Frontal cortex (tissue), 4 donors: ENCODE measurements around the gene PCGF5. TPM values are rescaled to one million over a fixed set of nuclear protein-coding genes. Genes with fewer than 3 reads are reported as not detected.
"Not testable (repeated sequence)": the region's sequence is repeated elsewhere in the genome, so short reads cannot be mapped to it uniquely, and the experiment has no call there.

Experiments used
- DNase-seq, 2 donors: peaks; one replicate each; pipeline ENCODE4 v3.0.0; 2012; ENCODE audit warnings: low spot score in 2 of 2
- FAIRE-seq: peaks from 2 replicates; lab custom pipeline; 2012; peaks lifted over from hg19 to GRCh38; lab: Jason Lieb, UNC
- total RNA-seq: library from RNA; depleted of rRNA; stranded (reverse); fragments of >200 nt; gene quantifications from one replicate; pipeline ENCODE4 v1.2.3, GENCODE V29; 2014
- donor health status: control.
- donor health status: control.
- donor health status: control.

Gene PCGF5
- total RNA-seq = 15.5 TPM

DNA sequence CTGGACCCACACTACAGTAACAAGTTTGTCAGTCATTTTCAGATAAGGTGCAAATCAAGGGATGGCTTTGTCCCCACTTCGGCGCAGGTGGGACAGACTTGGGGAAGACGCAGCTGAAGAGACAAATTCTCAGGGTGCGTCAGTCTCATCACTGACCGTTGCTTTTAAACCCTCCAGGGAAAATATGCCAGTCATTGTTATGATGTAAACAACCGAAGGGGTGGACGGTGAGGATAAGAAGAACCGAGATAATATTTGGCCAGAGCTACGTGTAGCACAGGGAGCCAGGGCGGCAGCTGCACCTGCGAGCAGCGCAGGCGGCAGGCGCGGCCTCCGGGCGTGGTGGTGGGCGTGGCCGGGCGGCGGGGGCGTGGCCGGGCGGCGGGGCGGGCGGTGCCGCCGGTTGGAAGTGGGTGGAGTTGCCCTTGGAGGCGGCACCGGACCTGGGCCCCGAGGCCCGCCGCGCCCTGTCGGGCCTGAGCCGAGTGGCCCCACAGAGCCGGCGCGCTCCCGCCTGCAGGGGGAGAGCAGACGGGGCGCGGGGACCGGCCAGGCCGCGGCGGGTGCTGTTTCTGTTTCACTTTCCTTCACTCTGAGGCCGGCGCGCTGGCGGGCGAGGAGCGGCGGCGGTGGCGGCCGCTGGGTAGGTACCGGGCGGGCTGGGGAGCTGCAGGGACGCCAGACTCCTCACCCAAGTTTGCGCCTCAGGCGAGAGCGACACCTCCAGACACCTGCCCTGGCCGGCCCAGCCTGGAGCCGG is at the start of gene PCGF5:
Gene PCGF5, plus strand, starts transcription at position 470 of the 760 bp plus-strand sequence. CDS start 2,209 bp downstream, outside the sequence.
- peak; percentile 92 to 94 for DNase-seq

GRCh38 chr10:91171485-91171884 is 49.0 kb upstream of the PCGF5 start:
- no peak for DNase-seq
- FAIRE-seq = no peak

More for the DNA sequence above, at the start of gene PCGF5:
- FAIRE-seq = no peak

DNA sequence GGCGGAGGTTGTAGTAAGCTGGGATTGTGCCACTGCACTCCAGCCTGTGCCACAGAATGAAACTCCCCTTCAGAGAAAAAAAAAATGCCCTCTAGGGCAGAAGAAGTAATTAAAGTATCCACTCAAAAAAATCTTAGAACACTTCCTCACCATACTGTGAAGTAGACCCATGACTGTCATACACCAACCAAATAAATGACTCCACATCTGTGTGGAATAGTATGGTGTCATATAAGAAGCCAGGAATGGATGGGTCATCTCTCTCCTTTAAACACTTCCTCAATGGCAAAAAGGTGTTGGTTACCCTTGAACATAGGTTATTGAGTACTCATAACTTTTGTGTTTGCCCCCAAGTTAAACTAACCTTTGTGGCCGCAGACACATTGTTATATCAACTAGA is 48.1 kb upstream of the PCGF5 start:
- FAIRE-seq = no peak
- DNase-seq = no peak

DNA sequence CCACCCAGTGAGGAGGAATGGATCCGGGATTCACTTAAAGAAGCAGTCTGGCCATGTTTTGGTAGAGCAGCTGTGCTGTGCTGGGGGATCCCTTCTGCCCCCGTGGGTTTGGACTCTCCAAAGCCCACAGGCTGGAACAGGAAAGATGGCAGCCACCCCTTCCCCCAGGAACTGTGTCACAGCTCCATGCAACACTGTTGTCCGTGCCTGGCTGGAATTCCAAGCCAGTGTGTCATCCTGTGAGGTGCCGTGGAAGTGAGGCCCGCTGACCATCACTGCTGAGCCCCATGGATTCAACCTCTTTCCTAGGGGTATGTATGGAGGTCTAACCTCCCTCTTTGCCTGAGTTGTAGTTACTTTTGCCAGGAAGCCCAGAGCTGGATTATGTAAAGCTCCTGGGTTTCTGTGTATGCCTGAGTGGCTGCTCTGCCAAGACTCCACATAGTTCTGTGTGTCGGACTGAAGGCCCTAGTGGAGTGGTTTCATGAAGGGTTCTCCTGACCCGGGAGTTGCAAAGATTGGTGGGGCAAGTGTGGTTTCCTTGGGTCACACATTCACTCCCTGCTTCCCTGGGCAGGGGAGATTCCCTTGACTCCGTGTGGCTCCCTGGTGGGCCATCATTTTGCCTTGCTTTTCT is 35.1 kb upstream of the PCGF5 start:
- FAIRE-seq (no peak), DNase-seq (no peak)

- FAIRE-seq = no peak
These were observed 33.3 kb upstream of the PCGF5 start for GRCh38 chr10:91187156-91187555.

GRCh38 chr10:91188010-91188409 is 32.5 kb upstream of the PCGF5 start:
- not testable (repeated sequence) for DNase-seq, FAIRE-seq

More at GRCh38 chr10:91187156-91187555, 33.3 kb upstream of the PCGF5 start:
- DNase-seq = no peak

DNA sequence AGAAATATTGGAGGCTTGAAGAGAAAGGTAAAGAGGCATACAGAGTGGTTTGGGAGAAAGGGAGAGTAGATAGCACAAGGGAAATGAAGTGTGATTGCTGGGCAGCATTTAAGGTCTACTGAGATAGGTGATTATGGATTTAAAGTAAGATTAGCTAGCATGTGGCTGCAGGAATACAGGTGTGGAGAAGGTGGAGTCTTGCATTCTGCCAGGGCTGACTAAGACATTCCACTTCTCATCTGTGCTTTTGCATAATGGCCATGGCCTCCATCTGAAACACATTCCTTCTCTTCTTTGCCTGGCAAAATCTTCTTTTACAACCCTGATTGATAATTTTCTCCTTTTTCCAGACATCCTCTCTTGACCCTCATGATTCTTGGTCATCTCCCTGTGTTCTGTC is 31.6 kb upstream of the PCGF5 start:
- no peak for DNase-seq
- FAIRE-seq = no peak

DNA sequence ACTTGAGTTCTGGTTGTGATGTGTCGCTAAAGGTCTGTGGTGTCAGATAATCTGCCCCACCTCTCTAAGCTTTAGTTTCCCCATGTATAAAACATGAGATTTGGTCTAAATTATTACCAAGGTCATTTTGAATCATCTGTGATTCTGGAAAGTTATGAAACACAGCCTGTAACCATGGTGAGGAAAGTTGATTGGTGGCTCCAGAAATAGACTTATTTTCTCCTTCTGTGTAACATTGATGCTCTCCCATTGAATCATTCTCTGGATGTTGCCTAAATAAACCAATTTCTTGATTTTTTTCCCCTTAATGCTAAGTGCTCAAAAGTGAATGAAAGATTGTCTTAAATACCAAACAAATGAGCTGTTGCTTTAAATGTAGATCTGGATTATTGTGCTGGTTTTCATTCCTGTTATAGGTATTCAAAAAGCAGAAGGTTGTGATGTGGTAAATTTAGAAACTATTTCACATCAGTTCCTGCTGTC is 30.0 kb upstream of the PCGF5 start:
- peak in 1 of 2 donors; percentile 27 for DNase-seq
- FAIRE-seq = no peak

DNA sequence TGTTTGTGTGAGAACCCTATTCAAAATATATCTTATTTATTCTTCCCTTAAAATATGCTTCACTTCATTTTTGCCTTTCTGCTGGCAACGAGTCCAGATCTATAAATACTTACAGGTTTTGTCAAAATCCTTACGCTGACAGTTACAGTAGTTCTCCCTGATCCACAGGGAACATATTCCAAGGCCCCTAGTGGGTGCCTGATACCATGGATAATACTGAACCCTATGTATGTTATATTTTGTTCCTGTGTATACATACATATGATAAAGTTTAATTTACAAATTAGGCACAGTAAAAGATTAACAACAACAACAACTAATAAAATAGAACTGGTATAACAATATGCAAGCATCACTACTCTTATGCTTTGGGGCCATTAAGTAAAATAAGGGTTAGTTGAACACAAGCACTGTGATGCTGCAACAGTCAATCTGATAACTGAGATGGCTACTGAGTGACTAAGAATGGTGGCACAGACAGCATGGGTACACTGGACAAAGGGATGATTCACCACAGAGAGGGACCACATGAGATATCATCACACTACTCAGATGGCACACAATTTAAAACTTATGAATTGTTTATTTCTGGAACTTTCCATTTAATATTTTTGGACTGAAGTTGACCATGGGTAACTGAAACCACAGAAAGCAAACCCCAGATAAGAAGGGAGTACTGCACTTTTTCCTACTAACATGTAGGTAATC is 29.4 kb upstream of the PCGF5 start:
- FAIRE-seq (peak; percentile 50), DNase-seq (no peak)

DNA sequence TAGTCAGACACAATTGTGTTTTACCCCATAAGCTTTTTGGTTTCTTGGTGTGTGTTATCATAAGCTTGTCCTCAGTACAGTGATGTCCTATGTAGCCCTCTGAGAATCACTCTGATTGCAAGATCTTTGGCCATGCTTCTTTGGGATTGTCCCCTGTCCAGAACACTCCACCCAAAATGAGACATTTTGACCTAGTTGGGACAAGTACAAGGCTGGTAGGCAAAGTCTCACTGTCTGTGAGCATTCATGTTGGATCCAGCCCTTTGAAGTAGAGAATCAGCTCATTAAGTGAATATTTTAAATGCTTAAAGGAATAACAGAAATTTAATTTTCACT is 28.9 kb upstream of the PCGF5 start:
- DNase-seq = no peak
- FAIRE-seq = no peak

- no peak for FAIRE-seq
- no peak for DNase-seq
These were observed 25.8 kb upstream of the PCGF5 start for GRCh38 chr10:91194497-91195179.

DNA sequence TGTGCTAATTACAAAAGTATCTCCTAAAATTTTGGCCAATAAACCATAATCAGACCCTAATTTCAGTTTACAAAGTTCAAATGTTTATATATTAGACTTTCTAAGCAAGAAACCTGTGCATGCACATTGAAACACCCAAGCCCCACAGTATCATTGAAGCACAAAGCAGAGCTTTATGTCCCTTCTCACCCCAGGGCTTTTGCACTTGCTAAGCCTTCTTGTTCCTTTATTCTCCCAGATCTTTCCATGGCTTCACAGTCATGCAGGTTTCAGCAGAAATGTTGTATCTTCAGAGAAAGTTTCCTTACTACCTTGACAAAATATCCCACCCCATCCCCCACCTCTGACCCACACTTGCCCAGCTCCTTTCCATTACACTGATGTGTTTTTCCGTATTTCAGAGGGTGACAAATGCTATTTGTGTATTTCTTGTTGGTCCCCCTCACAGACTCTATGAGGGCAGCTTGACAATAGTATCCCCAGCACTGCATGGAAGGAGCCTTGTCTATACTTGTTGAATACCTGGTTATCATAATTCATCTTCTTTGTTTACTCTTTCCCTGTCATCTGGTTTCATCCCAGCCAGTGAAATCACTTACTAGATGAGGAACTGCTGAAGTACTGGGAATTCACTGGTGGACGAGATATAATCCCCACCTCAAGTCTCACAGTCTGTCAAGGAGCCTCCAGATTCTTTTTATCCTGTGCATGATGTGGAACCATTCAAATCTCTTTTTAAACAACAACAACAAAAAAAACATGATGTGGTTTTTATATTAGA is 24.0 kb upstream of the PCGF5 start:
- no peak for DNase-seq
- FAIRE-seq = no peak

DNA sequence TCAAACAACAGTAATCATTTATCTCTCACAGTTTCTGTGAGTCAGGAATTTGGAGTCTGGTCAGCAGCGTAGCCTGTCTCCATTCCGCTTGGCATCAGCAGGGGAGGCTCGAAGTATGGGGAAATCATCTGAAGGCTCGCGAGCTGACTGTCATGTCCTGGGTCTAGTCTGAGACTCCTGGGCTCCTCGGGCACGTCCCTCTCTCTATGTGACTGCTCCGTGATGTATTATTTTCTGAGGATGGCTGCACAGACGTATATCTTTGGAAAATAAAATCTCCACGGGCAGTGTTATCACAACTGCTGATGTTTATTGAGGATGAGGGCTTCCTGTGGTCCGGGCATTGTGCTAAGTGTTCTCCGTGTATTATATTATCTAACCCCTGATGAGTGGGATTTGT is 23.3 kb upstream of the PCGF5 start:
- no peak for FAIRE-seq
- DNase-seq = no peak

- FAIRE-seq = no peak
- no peak for DNase-seq
These were observed 21.7 kb upstream of the PCGF5 start for GRCh38 chr10:91198781-91199180.

DNA sequence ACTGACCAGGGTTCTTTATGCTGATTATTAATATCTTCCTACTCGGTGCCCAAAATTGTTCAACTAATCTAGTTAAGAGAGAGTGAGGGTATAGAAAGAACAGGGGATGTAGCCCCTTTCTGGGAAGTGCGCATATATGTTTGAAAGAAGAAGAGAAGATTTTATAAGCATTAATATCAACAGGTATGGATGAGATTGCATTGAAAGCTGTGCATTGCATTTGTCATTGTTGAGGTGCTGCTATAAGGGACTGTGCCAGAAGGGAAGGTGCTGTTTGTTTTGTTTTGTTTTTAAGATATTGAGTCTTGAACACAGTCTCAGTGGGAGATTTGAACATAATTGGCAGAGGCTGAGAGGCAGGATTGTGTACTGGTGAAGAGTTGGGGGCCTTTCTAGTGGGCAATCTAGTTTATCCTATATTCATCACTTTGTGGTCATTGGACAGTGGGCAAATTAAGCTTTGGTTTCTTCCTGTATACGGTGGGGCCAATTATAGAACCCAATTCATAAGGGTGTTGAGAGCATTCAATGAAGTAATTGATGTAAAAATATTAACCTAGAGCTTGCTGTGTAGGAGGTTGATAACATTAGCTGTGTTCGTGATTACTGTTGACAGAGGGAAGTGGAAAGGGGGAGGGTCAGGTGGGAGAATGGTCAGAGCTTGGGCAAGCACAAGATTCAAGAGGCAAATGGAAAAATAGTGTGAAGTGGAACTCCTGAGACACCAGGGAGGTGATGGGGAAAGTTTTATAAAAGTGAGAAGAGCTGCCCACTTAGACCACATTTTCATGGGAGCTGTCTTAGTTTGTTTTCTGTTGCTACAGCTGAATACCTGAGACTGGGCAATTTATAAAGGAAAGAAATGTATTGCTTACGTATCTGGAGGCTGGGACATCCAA is 19.9 kb upstream of the PCGF5 start:
- FAIRE-seq = no peak

GRCh38 chr10:91201213-91201996 is 19.1 kb upstream of the PCGF5 start:
- DNase-seq (no peak), FAIRE-seq (no peak)

More for the DNA sequence above, 19.9 kb upstream of the PCGF5 start:
- no peak for DNase-seq

- DNase-seq = no peak
- FAIRE-seq = no peak
These were observed 14.0 kb upstream of the PCGF5 start for GRCh38 chr10:91206427-91206826.
